Measurements from ENCODE around the gene ABHD10.

Gene ABHD10

GRCh38 chr3:111967068-111967467 lies 11.8 kb upstream of the ABHD10 start:
- no peak for DNase-seq

DNA sequence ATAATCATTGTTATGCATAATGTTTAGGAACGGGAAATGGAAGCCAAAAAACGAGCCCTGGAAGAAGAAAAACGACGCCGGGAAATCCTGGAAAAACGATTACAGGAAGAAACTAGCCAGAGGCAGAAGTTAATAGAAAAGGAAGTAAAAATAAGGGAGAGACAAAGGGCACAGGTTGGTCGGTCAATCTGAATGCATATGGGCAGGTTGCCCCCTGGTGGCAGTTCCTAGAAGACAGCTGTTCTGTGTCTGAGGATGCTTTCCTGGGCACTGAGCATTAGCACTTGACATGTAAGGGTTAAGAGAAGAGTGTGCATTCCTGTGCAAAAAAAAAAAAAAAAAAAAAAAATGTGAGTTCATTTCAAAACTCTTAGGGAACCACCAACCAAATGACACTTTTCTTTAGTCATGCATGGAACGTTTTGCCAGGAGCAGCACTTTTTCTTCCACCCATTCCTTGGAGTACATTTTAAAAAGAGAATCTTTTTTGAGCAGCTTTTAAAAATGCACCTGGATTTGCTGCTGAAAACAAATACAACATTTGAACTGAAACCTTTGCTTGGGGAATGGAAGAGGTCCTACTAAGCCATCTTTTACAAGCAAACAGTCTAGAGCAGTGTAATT lies 11.1 kb upstream of the ABHD10 start:
- DNase-seq: peak; percentile 28

- DNase-seq: no peak
Observed at GRCh38 chr3:111968319-111969054, 10.3 kb upstream of the ABHD10 start.

DNA sequence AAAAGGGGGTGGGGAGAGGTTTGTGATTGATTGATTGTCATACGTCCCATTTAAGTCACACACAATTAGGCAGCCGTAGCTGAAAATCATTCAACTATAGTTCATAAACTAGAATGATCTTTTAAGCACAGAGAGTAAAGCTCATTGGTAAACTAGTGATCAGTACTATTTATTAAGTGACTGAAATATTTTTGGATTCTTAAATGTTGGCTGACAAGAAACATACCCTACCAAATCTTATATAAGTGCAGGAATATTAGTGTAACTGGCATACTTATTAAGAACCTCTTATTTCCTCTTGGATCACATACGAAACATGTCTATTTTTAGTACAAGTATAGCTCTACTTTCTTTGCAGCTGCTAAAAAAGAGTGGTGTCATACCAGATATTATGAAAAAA lies 8.4 kb upstream of the ABHD10 start:
- DNase-seq: no peak

GRCh38 chr3:111971533-111972130 lies 7.2 kb upstream of the ABHD10 start:
- no peak for DNase-seq

DNA sequence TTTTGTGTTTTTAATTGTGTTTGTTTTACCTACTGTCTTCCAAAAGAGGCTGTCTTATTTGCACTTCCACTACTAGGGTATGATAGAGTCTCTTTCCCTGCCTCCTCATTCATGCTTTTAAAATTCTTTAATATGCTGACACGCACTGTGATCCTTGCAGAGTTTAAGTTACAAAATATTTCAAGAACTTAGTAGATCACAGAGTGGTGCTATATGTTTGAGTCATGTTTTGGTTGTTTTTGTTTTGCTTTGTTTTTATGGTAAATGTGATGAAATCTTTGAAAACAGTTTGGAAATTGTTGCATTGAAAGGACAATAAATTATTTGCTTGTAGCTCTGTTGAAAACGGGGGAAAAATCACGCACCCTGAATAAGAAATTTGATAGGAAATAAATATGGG lies 5.9 kb upstream of the ABHD10 start:
- DNase-seq: no peak

- DNase-seq: no peak
Observed at GRCh38 chr3:111975131-111975530, 3.7 kb upstream of the ABHD10 start.

GRCh38 chr3:111976254-111976653 lies 2.6 kb upstream of the ABHD10 start:
- no peak for DNase-seq

GRCh38 chr3:111979434-111980038 lies 710 bp downstream of the ABHD10 start:
- DNase-seq: no peak

DNA sequence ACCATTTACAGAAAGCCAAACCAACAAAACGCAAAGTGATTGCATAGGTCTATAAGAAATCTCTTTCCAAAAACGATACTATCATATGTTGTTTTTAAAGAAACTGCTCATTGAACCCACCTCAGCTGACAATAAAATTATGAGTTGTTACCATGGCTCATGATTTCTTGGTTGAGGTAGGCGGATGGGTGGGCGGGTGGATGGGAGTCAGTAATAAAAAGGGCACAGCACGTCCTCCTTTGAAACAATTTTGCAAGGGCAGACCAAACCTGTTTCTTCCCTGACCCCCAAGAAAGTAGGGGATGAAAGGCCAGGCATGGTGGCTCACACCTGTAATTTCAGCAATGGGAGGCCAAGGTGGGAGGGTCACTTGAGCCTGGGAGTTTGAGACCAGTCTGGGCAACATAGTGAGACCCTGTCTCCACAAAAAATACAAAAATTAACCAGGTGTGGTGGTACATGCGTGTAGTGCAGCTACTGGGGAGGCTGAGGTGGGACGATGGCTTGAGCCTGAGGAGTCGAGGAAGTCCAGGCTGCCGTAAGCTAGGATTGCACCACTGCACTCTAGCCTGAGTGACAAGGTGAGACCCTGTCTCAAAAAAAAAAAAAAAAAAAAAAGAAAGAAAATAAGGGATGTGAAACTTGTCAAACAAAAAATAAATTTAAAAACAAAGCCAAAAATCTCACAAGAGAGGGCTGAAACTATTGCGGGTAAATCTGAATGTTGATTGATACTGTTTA lies 2.1 kb downstream of the ABHD10 start:
- DNase-seq: no peak

DNA sequence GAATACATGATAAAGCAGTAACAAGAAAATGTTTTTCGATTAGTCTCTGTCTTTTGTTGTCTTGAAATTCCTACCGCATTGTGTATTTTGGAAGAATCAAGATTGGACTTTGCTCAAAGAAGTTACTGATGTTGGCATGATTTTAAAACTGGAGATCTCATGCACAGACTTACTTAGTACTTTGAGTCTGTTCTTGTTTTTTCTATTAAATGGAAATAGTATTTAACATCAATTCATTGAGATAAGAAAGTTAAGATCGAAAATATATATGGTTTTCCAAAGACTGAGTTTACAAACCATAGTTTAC lies 2.6 kb downstream of the ABHD10 start:
- no peak for DNase-seq

- DNase-seq: no peak
Observed at GRCh38 chr3:111984636-111985298, 5.9 kb downstream of the ABHD10 start.

- DNase-seq: no peak
Observed at GRCh38 chr3:111986800-111987199, 8.0 kb downstream of the ABHD10 start.

DNA sequence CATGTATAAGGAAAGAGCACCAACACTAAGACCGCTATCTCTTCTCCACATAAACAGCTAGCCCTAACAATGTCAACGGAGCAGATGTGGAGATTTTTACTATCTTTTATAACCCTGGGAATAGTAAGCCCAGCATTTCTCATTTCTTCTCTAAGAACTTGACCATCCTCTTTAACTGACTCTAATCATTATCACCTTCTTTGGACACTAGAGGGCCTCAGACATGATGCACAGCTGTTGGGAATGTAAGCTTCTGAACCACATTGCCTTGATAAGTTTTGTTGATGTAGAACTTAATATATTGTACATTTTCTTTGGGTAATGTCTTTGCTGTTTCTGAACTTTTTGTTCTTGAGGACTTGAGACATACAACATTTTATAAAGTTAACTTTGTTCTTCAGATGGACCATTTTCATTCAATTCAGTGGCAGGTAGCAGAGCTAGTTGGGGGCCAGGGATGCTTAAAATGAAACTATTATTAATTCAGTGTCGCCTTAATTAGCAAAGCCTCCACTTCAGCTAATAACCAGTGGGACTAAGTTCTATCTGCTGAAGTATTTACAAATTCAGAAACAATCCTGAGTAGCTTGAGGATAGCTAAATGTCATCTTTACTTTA lies 10.3 kb downstream of the ABHD10 start:
- no peak for DNase-seq

DNA sequence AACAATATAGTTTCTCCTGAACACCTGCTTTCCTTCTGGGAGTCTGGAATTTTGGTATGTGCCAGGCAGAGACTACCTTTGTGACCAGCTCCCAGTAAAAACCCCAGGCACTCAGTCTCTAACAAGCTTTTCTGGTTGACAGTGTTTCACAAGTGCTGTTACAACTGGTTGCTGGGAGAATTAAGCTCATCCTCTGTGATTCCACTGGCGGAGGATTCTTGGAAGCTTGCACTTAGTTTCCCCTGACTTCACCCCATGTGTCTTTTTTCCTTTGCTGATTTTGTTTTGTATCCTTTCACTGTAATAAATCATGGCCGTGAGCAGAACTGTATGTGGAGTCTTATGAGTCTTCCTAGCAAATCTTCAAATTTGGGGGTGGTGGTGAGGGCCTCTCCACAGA lies 14.2 kb downstream of the ABHD10 start:
- no peak for DNase-seq

GRCh38 chr3:111998636-111999483 lies 20.0 kb downstream of the ABHD10 start, which contains the start of gene TAGLN3:
Gene TAGLN3 (plus strand): TSS chr3:111998922. CDS start chr3:111999423, 501 bp downstream.
- peak; percentile 65 for DNase-seq

- peak; percentile 14 for DNase-seq
Observed at GRCh38 chr3:111999484-112000324, 20.9 kb downstream of the ABHD10 start.

GRCh38 chr3:112000367-112000771 lies 21.5 kb downstream of the ABHD10 start:
- DNase-seq: no peak

DNA sequence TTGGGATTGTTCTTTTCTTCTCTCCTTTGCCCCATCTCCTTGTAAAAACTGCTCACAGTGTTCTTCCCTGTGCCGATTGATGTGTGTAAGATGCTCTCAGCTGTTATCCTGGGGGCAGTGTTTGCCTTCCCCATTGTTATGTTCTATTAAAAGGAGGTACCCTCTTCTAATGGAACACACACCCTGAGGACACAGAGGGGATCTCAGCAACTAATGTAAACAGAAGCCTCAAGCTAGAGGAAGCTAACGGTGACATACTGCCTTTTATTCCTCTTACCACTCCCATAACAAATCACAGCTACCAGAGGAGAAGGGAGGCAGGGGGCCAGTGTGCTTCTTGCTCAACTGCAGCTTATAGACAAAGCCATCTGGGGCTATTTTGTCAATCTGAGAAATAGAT lies 22.1 kb downstream of the ABHD10 start:
- DNase-seq: no peak

- DNase-seq: no peak
Observed at GRCh38 chr3:112001526-112001925, 22.7 kb downstream of the ABHD10 start.
